NCI-H2196 treated with DMSO at 0.1 percent for 48 hours (cell line): Measurements from ENCODE around the gene PARD3B.

Experiments used
- DNase-seq: peaks from one replicate; lab custom pipeline; 2025; ENCODE audit not compliant: unreplicated experiment; lab: John Stamatoyannopoulos, UW

Gene PARD3B

GRCh38 chr2:204750389-204750788 lies 205.1 kb downstream of the PARD3B start:
- DNase-seq = no peak

GRCh38 chr2:204751472-204751871 lies 206.2 kb downstream of the PARD3B start:
- DNase-seq = no peak

- DNase-seq = no peak
Measured at GRCh38 chr2:204753841-204754240, 208.6 kb downstream of the PARD3B start.

- no peak for DNase-seq
Measured at GRCh38 chr2:204754898-204755297, 209.6 kb downstream of the PARD3B start.

- DNase-seq = no peak
Measured at GRCh38 chr2:204763974-204764703, 218.9 kb downstream of the PARD3B start.

GRCh38 chr2:204770735-204771134 lies 225.5 kb downstream of the PARD3B start:
- no peak for DNase-seq

GRCh38 chr2:204771721-204772120 lies 226.4 kb downstream of the PARD3B start:
- DNase-seq = no peak

- no peak for DNase-seq
Measured at GRCh38 chr2:204772546-204772945, 227.3 kb downstream of the PARD3B start.

- DNase-seq = no peak
Measured at GRCh38 chr2:204775766-204776165, 230.5 kb downstream of the PARD3B start.

- no peak for DNase-seq
Measured at GRCh38 chr2:204776781-204777559, 231.7 kb downstream of the PARD3B start.

GRCh38 chr2:204779771-204780170 lies 234.5 kb downstream of the PARD3B start:
- DNase-seq = no peak

- DNase-seq = no peak
Measured at GRCh38 chr2:204781941-204782340, 236.7 kb downstream of the PARD3B start.

- DNase-seq = no peak
Measured at GRCh38 chr2:204790076-204790475, 244.8 kb downstream of the PARD3B start.

- DNase-seq = no peak
Measured at GRCh38 chr2:204791230-204791629, 246.0 kb downstream of the PARD3B start.

- DNase-seq = no peak
Measured at GRCh38 chr2:204794624-204795023, 249.3 kb downstream of the PARD3B start.

GRCh38 chr2:204795156-204795555 lies 249.9 kb downstream of the PARD3B start:
- no peak for DNase-seq

GRCh38 chr2:204796581-204796980 lies 251.3 kb downstream of the PARD3B start:
- DNase-seq = no peak

GRCh38 chr2:204799791-204800190 lies 254.5 kb downstream of the PARD3B start:
- DNase-seq = no peak

- DNase-seq = no peak
Measured at GRCh38 chr2:204808494-204808893, 263.2 kb downstream of the PARD3B start.

GRCh38 chr2:204824751-204825453 lies 279.6 kb downstream of the PARD3B start:
- DNase-seq = no peak

- no peak for DNase-seq
Measured at GRCh38 chr2:204825681-204826080, 280.4 kb downstream of the PARD3B start.
